GM10266 (cell line): ENCODE measurements around the gene GUCD1.

Experiments used
- DNase-seq: peaks from one replicate; pipeline ENCODE4 v3.0.0; 2012; ENCODE audit errors: extremely low spot score
- TF ChIP-seq, protein P1 (sequence below): IDR thresholded peaks from 2 replicates; pipeline ENCODE4 v1.5.1; 2012; ENCODE audit warnings: mild to moderate bottlenecking, low read depth; ENCODE audit not compliant: control insufficient read depth, insufficient read depth; ENCODE audit errors: missing control alignments

The GUCD1 gene

DNA sequence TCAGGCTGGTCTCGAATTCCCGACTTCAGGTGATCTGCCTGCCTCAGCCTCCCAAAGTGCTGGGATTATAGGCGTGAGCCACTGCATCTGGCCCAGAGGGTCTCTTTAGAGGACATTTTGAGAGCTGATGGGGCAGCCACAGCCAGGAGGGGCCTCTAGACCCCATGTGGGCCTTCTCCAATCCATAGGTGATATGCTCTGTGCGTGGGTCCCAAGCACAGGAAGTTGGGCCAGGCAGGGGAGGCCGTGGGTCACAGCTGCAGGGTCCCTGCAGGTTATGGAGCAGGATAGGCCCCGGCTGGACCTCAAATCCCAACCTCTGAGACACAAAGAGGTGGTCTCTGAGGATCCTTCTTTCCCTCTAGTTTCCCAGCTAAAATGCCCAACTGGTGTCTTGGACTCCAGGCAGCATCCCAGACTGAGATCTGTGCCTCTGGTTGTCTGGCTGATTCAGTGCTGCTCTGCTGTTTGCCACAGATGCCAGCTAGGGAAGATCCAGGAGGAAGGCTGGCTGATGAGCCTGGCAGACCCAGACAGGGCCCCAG, 36.4 kb upstream of the GUCD1 start:
- TF ChIP-seq, protein P1, sequence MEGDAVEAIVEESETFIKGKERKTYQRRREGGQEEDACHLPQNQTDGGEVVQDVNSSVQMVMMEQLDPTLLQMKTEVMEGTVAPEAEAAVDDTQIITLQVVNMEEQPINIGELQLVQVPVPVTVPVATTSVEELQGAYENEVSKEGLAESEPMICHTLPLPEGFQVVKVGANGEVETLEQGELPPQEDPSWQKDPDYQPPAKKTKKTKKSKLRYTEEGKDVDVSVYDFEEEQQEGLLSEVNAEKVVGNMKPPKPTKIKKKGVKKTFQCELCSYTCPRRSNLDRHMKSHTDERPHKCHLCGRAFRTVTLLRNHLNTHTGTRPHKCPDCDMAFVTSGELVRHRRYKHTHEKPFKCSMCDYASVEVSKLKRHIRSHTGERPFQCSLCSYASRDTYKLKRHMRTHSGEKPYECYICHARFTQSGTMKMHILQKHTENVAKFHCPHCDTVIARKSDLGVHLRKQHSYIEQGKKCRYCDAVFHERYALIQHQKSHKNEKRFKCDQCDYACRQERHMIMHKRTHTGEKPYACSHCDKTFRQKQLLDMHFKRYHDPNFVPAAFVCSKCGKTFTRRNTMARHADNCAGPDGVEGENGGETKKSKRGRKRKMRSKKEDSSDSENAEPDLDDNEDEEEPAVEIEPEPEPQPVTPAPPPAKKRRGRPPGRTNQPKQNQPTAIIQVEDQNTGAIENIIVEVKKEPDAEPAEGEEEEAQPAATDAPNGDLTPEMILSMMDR, result no peak
- DNase-seq, result no peak

- TF ChIP-seq, protein P1, result no peak
- DNase-seq, result no peak
These were observed 35.7 kb upstream of the GUCD1 start for GRCh38 chr22:24590596-24591173.

DNA sequence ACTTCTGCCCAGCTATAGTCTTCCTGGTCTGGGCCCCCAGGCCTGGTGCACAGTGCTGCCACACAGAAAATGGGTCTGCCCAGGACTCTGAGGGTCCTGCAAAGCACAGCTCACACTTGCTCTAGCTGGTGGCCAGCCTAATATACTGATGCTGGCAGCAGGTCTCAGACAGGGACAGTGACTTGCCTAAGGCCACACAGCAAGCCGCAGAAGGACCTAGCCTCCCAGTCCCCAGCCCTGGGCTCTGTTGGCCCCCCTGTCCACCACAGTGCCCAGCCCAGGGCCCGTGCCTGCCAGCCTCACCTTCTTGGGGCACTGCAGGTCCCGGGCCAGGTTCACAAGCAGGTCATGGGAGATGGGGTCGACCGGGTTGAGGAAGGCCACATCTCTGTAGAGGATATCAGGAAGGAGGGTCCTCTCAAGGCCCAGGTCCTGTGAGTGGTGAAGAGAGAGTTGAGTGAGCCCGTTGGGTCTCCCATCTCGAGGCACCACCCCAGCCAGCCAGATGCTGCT, 34.6 kb upstream of the GUCD1 start:
- no peak for DNase-seq

GRCh38 chr22:24588757-24589481, 34.0 kb upstream of the GUCD1 start:
- DNase-seq, result no peak
- TF ChIP-seq, protein P1, result no peak

More for the DNA sequence above, 34.6 kb upstream of the GUCD1 start:
- TF ChIP-seq, protein P1, result no peak

DNA sequence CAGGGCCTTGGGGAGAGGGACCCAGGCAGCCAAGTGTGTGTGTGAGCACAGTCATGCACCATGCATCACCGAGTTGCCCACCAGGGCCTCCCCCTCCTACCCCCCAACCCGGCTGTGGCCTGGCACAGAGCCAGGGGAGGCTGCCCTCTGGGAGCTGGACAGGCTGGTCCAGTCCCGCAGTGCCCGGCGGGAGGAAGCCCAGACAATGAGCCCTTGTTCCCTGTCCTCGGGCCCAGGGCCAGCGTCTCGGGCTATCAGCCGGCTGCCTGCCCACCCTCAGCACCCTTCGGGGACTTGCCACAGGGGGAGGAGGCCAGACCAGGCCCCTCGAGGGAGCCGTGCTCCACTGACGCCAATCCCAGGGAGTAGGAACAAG, 33.4 kb upstream of the GUCD1 start:
- no peak for DNase-seq
- TF ChIP-seq, protein P1, result no peak

- TF ChIP-seq, protein P1, result no peak
- DNase-seq, result no peak
These were observed 33.0 kb upstream of the GUCD1 start for GRCh38 chr22:24587948-24588347.

- TF ChIP-seq, protein P1, result no peak
- DNase-seq, result no peak
These were observed 32.3 kb upstream of the GUCD1 start for GRCh38 chr22:24587251-24587650.
